Hippocampal formation (tissue), 2 donors: Measurements from ENCODE around the gene SRGAP3.

ENCODE experiments used
- DNase-seq, 2 donors: peaks; one replicate each; lab custom pipeline; 2025; lab: John Stamatoyannopoulos, UW

Gene SRGAP3

DNA sequence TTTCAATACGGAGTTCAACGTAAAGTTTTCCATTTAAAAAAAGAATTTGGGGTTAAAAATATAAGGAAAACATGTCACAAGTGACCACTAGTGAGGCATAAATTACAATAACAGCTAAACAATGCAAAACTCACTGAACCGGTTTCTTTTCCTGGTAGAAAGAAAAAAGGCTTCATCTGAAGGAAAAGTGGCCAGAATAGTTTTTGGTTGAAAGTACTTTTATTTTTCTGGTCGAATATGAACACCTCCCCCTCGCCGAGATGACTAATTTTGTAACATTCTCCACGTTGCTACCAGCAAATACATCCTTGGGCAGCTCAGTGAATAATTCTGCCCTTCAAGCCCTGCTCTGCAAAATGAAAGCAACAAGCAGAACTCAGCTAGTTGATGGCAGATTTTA is 3.9 kb upstream of the SRGAP3 start:
- DNase-seq = no peak

DNA sequence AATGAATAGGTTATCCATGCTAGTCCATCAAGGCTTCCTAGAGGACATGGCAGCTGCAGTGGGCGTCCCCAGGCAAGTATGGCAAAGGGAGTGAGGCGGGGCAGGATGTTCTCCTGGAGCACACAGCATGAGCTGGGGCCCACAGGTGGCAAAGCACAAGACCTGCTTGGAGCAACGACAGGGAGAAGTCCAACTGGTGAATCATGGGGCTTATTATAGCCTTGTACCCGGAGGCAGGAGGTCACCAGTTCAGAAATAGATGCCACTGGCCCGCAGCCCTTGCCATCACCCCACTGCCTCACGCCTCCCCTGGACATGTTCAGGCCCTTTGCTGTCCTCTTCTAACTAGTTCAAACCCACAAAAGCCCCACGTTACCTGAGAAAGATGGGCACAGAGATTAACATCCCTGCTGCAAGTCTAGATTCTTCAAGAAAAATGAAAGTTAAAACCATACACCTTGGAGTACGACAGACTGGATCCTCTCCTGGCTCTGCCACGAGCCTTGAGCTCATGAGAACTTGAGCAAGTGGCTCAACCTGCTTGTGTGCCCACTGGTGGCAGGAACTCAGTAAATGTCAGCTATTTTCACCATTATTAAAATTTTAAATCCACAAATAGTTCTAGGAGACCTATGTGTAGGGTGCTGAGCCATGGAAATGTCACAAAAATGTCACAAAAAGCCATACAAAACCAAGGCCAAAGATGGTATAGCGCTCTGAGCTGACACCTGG is 1.8 kb upstream of the SRGAP3 start:
- no peak for DNase-seq

DNA sequence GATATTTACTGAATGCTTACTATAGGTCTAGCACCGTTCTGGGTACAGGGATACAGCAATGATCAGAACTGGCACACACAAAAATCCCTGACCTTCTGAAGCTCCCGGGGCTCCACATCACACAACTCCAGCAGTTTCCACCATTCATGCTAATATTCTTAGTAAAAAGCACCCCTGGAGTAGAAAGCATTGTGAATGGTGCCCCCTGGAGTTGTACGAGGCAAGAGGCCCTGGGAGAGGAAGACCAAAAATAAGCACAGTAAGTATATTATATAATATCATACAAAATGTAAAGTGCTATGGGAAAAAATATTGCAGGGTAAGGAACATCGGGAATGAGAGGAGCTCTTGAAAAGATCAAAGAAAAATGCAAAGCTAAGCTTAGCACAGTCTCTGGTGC is 790 bp upstream of the SRGAP3 start:
- no peak for DNase-seq

DNA sequence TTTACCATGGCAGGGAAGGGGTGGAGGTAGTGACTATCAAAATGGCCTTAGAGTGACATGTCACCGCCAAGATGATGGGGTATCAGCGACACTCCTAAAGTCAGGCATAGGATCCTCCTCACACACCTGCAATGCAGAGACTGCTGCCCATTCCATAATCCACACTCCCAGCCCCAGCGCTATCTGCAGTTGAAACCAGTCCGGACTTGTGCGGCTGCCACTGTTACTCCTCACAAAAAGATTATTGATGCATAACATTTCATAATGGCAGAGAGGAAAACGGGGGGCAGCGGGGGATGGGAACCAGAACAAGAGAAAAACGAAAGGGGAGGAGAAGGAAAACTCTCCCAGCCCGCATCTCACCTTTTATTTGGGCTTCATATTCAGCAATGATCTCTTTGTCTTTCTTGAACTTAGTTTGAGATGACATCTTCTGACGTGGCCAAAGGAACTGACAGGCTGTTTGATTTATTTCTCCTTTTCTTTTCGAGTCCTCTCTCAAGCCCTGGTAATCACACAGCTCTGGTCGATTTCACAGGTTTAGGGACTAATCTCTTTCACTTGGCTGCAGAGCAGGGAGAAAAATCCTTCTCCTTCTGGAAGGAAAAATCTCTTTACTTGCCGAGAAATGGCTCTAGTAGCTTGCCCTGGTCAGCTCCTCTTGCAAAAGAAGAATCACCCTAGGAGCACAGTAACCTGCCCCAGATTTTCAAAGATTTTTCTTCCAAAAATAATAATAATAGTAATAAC is 749 bp downstream of the SRGAP3 start:
- DNase-seq = no peak

DNA sequence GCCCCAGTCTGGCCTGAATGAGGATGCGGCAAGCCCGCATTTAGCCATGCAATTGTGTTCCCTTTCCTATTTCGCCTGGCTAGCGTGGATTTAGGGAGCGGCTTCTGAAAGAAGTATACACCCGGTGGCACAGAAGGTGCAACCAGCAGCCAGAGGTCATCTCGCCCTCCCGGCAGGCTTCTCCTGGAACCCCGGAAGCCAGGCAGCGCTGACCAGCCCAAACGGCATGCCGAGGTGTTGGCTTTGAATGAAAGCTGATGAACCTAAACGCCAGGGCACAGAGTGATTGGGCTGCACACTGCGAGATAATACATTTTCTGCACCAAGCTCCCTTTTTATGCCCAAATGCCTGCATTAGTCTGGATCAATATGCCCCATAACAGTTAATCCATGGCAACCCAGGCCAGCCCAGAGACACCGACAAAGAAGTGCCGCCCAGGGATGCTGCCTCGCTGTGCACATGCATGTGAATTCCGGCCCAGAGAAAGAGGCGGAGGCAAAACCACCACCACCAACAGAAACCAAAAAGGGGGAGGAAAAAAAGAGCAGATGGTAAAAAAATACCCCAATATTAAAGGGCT is 1.4 kb downstream of the SRGAP3 start:
- DNase-seq = peak in 1 of 2 donors; percentile 38

DNA sequence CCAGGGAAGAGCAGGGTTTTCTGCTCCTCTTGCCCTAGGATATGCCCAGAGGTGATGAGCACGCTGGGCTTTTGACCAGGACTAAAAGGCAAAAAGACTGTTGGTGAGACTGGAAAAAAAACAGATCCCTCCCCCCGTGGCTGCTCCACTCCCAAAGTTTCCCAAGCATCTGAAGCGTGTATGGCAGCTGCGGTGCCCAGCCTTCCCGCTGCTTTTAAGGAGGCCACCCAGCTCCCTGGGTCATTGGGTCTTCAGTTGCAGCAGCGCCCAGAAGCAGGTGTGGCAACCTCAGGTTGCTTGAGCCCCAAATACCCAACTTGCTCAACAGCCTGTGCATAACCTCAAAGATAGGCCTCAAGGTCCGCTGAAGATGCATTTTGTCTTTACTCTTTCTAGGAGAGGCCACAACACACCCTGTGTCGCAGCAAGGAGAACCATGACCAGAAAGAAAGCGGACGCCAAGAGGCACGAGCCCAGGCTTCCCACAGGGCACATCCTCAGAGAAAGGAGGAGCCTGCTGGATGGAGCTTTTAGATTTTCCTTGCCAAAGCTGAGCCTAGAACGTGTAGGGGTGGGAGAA is 2.0 kb downstream of the SRGAP3 start:
- no peak for DNase-seq

DNA sequence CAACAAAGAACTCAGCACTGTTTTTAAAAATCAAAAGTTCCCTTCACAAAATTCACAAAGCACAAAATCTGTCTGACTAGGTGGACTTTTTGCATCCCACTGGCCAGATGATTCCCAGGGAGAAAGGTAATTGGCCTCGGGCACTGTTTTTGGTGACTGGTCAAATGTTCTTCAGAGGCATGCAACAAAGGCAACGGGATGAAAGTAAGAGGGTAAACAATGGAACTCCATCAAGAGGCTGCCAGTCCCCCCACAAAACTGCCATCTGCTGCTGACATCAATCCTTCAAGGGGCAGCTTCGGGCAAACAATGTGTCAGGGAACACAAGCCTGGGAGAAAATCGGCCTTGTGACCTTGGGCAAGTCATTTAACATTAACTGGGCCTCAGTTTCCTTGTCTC is 3.3 kb downstream of the SRGAP3 start:
- DNase-seq = no peak

DNA sequence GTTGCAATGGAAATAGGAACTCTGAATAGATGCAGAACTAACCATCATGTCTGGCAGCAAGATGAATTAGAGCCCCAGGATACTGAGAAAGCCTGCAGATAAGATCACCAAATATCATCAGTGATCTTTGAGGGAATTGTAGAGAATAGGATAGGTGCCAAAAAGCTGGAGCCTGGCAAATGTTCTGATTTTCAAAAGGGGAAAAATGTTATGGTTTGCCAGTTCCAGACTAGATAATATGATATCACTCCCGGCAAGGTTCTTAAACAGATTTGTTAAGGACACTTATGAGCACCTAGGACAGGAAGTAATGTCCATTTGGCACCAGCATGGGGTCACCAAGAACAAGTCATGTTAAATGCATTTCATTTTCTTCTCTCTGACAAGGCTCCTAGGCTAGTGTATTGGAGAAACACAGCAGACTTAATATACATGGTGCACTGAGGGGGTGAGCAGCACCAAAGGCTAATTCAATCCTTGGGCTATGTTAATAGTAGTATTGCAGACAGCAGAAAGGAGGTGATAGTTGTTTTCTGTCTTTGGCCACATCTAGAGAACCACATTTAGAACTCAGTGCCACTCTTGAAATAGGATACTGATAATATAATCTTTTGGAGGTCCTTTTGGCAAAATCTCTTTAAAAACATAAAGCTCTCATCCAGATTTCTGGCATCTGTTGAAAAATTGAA is 4.8 kb downstream of the SRGAP3 start:
- no peak for DNase-seq

DNA sequence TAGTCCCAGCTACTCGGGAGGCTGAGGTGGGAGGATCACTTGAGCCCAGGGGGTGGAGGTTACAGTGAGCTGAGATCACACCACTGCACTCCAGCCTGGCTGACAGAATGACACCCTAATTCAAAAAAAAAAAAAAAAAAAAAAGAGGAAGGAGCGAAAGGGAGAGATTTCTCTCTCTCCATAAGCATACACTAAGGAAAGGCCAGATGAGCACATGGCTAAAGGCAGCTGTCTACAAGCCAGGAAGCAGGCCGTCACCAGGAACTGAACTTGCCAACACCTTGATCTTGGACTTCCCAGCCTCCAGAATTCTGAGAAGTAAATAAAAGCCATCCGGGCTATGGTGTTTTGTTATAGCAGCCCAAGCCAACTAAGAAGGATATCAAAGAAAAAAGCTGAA is 7.5 kb downstream of the SRGAP3 start:
- no peak for DNase-seq

DNA sequence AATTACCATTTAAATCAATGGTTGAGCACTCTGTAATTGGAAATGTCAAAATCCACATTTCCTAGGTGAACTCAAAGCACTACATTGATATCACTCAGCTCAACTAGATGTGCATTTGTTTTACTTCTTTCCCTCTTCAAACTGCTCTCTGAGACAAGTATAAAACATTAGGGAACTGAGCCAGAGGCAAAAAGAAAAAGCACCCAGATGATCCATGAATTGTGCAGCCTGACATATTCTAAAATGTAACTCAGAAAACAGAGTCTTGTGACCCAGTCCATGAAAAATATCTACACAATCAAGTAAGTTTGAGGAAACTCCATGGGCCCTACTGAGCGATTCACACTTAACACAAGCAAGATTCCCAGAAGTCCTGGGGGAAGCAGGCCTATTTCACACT is 9.8 kb downstream of the SRGAP3 start:
- no peak for DNase-seq

DNA sequence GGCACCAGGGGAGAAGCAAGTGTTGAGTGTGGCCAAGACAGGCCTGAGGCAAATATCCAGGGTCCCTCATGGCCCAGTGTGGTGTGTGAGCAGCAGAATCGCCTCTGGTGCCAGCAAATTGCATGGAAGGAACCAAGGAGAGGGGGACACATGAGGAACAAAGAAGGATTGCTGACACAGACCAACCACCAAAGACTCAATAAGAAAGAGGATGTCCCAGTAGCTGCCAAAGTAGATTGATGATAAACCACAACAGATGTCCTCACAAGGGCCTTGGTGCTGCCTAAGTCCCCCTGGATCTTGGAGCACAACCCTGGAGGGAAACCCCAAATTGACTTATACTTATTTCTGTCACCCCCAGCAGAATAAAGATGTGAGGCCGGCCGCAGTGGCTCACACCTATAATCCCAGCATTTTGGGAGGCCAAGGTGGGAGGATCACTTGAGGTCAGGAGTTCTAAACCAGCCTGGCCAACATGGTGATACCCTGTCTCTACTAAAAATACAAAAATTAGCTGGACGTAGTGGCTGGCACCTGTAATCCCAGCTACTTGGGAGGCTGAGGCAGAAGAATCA is 10.6 kb downstream of the SRGAP3 start:
- DNase-seq = no peak

DNA sequence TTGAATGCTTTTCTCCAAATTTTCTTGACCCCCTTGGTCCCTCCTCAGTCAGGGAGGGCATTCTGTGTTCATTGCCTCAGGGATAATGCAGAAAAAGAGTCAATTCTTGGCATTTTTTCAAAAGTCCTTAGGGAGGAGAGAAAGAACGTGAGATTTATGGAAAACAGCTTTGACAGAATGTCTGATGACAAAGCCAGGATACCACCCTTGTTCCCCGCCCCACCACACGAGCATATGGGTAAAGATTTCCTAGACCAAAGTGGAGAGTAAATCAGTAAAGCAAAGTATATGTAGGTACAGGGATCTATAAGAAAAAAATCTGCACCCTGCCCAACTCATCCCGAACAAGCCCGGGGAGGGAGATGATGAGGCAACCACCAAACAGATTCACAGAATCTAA is 11.2 kb downstream of the SRGAP3 start:
- DNase-seq = no peak

DNA sequence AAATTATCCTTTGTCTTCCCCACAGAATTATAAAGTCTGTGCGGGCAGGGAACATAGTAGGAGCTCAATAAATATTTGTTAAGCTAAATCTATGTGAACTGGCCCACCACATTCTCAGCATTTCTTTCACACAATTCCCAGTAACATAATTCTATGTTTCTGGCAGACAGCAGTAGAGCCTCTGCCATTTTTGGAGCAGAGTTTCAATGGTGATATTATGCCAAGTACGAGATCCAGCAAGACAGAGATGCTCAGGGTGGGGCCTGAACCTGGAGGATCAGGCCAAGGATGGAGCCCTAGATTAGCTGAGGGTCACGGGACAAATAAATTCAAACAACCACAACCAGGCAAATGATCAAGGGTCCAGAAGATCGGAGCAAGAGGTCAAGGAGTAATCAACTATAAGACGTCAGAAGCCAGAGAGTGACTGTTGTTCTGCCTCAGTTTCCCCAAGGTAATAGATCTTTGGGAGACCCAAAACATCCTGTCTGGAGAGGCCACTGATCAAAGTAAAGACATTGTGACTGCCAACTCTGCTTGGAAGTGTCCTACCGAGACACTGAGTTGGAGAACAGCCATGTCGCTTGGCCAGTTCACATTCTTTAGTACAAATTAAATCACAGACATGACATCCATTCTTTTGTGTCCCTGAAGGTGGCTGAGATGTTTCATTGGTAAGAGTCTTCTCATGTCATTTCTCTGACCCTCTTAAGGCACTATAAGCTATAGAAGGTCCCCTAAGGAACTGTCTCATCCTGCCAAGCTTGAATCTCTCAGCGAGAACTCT is 15.4 kb downstream of the SRGAP3 start:
- DNase-seq = no peak

DNA sequence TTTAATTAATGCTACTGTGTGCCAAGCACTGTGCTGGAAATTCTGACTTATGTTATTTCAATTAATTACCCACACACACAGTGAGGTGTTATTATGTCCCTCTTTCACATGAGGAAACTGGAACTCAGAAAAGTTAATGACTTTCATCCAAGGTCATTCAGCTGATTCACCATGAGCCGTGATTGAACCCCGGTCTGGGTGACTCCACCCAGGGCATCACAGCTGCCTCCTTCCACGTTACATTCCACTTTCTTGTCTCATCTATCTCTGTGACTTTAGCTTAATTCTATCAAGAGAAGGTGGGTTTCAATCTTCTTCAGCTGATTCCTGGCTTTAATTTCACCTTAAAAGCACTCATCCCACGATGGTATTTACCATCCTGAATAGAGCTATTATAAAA is 16.3 kb downstream of the SRGAP3 start:
- DNase-seq = no peak

DNA sequence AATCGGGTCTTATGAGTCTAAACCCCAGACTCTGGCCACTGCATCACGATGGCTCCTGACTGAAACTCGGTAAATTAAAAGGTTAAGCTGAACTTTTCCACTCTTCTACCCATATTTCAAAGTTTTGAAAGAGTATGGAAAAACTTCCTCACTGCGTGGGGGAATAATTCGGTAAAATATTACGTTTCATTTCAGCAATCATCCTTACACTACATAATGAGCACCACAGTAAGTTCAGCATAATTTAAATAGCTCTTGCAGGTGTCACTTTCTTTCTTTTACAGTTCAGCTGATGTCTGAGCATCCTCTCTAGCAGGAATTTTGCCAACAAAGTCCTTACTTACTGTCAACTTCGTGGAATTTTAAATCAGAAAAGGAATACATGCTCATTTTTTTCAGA is 17.5 kb downstream of the SRGAP3 start:
- no peak for DNase-seq

DNA sequence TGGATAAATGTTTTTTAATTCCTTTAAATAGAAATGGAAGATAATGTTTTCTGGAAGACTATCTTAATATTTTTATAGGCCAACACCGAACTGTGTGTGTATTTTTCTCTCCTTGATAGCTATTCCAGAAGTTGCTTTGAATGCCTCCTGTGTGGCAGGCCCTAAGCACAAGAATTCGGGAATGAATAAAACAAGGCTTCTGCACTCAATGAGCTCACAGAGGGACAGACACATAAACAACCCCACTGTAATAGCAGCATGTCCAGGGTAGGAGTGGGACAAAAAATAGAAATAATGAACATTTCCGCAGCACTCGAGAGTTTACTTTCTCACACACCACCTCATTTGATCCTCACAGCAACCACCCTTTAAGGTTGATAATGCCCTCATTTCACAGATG is 18.0 kb downstream of the SRGAP3 start:
- peak in 1 of 2 donors; percentile 72 for DNase-seq

DNA sequence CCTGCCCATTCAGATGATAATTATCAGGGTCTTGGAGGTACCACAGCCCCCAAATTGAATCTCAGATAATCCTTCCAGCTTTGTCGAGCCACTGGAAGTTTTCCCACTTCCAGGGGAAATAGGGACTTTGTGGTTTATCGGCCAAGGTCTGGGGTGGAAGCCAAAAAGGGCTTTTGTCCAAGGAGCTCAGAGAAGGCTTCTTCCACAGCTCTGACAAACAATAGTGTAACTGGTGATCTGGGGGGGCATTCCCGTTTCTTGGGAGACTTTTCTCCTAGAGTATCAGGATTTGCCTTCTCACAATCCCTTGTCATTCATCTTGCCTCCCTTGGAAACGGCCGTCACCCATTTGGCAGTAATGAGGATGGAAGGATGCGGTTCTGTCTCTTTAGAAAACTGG is 18.4 kb downstream of the SRGAP3 start:
- peak in 1 of 2 donors; percentile 72 for DNase-seq

DNA sequence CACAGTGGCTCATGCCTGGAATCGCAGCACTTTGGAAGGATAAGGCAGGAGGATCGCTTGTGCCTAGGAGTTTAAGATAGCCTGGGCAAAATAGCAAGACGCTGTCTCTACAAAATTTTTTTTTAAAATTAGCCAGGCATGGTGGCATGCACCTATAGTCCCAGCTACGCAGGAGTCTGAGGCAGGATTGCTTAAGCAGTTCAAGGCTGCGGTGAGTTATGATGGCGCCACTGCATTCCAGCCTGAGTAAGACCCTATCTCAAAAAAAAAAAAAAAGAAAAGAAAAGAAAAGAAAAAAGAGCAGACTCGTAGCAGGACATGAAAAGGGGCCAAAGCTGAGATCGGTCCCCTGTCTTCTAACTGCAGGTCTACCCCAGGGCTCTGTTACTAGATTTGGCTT is 18.9 kb downstream of the SRGAP3 start:
- no peak for DNase-seq

DNA sequence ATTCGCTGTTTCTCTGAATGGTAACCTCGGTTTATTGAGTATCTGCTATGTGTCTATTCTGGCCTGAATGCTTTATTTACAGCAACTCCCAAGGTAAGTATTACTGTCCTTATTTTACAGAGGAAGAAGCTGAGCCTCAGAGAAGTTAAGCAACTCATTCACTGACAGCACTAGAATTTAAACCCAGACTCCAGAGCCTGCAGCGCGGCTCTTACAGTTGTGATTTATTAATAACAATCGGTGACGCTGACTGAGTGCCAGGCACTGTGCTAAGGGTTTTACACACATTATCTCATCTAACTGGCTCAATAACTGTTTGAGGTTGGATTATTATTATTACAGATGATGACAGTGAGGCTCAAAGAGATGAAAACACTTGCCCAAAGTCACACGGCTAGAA is 19.6 kb downstream of the SRGAP3 start:
- DNase-seq = no peak

DNA sequence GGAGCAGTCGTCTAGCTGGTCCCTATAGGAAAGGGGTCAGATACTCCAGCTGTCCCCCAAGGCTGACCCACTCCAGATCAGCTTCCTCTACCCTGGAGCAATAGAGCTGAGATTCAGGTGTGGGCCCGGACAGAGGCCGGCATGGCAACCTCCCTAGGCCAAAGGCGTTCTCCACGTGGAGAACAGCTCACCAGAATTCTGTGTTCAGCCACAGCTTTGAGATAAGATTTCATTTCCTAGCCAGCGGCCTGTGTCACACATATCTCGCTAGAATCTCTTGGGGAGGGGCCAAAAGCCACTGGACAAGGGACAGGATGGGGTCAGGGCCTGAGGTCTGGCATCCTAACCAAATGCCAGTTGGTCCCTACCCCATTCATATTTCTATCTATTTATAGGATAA is 20.1 kb downstream of the SRGAP3 start:
- no peak for DNase-seq

DNA sequence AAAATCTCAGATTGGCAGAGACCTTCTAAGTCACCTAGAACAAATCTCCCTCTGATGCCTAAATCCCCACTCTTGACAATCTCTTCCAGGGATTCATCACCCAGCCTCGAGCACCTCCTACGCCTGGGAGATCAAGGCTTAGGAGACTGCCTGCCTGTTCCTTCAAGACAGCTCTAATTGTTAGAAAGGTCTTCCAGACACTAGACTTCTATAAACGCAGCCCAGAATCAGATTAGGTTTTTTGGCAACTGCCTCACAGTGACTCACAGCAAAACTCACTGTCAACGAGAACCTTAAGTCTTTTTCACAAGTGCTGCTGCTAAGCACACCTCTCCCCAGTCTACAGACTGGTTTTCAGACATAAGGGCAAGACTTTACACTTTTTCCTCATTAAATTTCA is 23.1 kb downstream of the SRGAP3 start:
- no peak for DNase-seq
